IMR-90 (cell line): ENCODE results near the gene GPLD1. TPM values are rescaled to one million over a fixed set of nuclear protein-coding genes. Genes with fewer than 3 reads are reported as not detected.

ENCODE experiments used
- ATAC-seq: fragments of 200-7000 bp; cut with Tn5 transposase; 2 replicates; pipeline ENCODE4 v1.9.1; 2020; ENCODE audit warnings: low read depth, mild to moderate bottlenecking, moderate library complexity
- BruUV-seq: library from RNA; stranded (reverse); fragments of 400-500 nt; replicated peaks from 2 replicates; lab custom pipeline; 2021; lab: Mats Ljungman, UMichigan
- CTCF ChIA-PET: fragments of 300-600 bp; formaldehyde crosslinking; extraction: SDS; loops from one replicate; lab custom pipeline; 2021; ENCODE audit warnings: antibody characterized with exemption; lab: Yijun Ruan, JAX
- POLR2A ChIA-PET: fragments of 300-600 bp; sonication (Branson Sonifier 250); formaldehyde crosslinking; loops from one replicate; lab custom pipeline; 2022; ENCODE audit warnings: antibody characterized with exemption; ENCODE audit not compliant: unreplicated experiment; lab: Charles Lee
- DNase-seq: peaks from one replicate; pipeline ENCODE4 v3.0.0; 2013
- H2AFZ ChIP-seq: replicated peaks from 2 replicates; pipeline ENCODE3; 2013; ENCODE audit warnings: low read length, mild to moderate bottlenecking; ENCODE audit not compliant: poor library complexity
- H2AK5ac ChIP-seq: 2 replicates; pipeline ENCODE4 v1.6.1; 2013; ENCODE audit warnings: low read depth, low read length, inconsistent platforms
- H2AK9ac ChIP-seq: replicated peaks from 2 replicates; pipeline ENCODE3; 2013; ENCODE audit warnings: mild to moderate bottlenecking, low read depth, low read length, moderate library complexity; ENCODE audit not compliant: poor library complexity
- H2BK120ac ChIP-seq: 2 replicates; pipeline ENCODE4 v1.6.1; 2013; ENCODE audit warnings: low read depth, low read length, inconsistent platforms
- H2BK15ac ChIP-seq: 3 replicates; pipeline ENCODE4 v1.6.1; 2013; ENCODE audit warnings: low read depth, low read length, inconsistent platforms
- H2BK20ac ChIP-seq: 2 replicates; pipeline ENCODE4 v1.6.1; 2013; ENCODE audit warnings: low read depth, mild to moderate bottlenecking, inconsistent platforms, low read length, moderate library complexity
- H2BK5ac ChIP-seq: 2 replicates; pipeline ENCODE4 v1.6.1; 2013; ENCODE audit warnings: mild to moderate bottlenecking, low read depth, low read length, inconsistent platforms; ENCODE audit not compliant: poor library complexity, severe bottlenecking
- H3K14ac ChIP-seq: replicated peaks from 2 replicates; pipeline ENCODE4 v1.6.1; 2013; ENCODE audit warnings: low read depth, low read length, inconsistent platforms
- H3K18ac ChIP-seq: 2 replicates; pipeline ENCODE4 v1.6.1; 2013; ENCODE audit warnings: low read depth, low read length, control low read depth
- H3K23ac ChIP-seq: 2 replicates; pipeline ENCODE4 v1.6.1; 2013; ENCODE audit warnings: low read depth, low read length, inconsistent platforms
- H3K27ac ChIP-seq: 2 replicates; pipeline ENCODE4 v1.5.1; 2013; ENCODE audit warnings: mild to moderate bottlenecking, control low read depth, low read length; ENCODE audit not compliant: insufficient read depth
- H3K27me3 ChIP-seq: 2 replicates; pipeline ENCODE4 v1.6.1; 2013; ENCODE audit warnings: low read length; ENCODE audit not compliant: control insufficient read depth, insufficient read depth
- H3K36me3 ChIP-seq: 2 replicates; pipeline ENCODE4 v1.6.1; 2013; ENCODE audit warnings: low read length, mixed read lengths; ENCODE audit not compliant: control insufficient read depth, insufficient read depth
- H3K4ac ChIP-seq: 2 replicates; pipeline ENCODE4 v1.6.1; 2013; ENCODE audit warnings: low read depth, low read length, inconsistent platforms
- H3K4me1 ChIP-seq: 2 replicates; pipeline ENCODE4 v1.6.1; 2013; ENCODE audit warnings: low read length, mixed read lengths; ENCODE audit not compliant: control insufficient read depth, insufficient read depth
- H3K4me2 ChIP-seq: 2 replicates; pipeline ENCODE4 v1.6.1; 2013; ENCODE audit warnings: low read depth, mild to moderate bottlenecking, control low read depth, low read length, moderate library complexity
- H3K4me3 ChIP-seq: 2 replicates; pipeline ENCODE4 v1.5.1; 2013; ENCODE audit warnings: low read depth, mild to moderate bottlenecking, control low read depth, low read length, moderate library complexity; ENCODE audit not compliant: insufficient read depth
- H3K56ac ChIP-seq: 2 replicates; pipeline ENCODE4 v1.6.1; 2013; ENCODE audit warnings: low read length, inconsistent platforms; ENCODE audit not compliant: insufficient read depth; ENCODE audit errors: extremely low read depth
- H3K79me1 ChIP-seq, 2 experiments: 2 replicates each; pipeline ENCODE4 v1.6.1; 2013; ENCODE audit warnings: low read length in 2 of 2, inconsistent platforms in 1 of 2, low read depth in 1 of 2
- H3K9ac ChIP-seq: 2 replicates; pipeline ENCODE4 v1.6.1; 2013; ENCODE audit warnings: low read depth, low read length, control low read depth
- H3K9me1 ChIP-seq: 2 replicates; pipeline ENCODE4 v1.6.1; 2013; ENCODE audit warnings: low read length, inconsistent platforms; ENCODE audit not compliant: insufficient read depth
- H3K9me3 ChIP-seq: 2 replicates; pipeline ENCODE4 v1.6.1; 2013; ENCODE audit warnings: low read length; ENCODE audit not compliant: control insufficient read depth, insufficient read depth
- H4K20me1 ChIP-seq: 2 replicates; pipeline ENCODE4 v1.6.1; 2013; ENCODE audit warnings: low read length, inconsistent platforms; ENCODE audit not compliant: insufficient read depth
- H4K5ac ChIP-seq: 2 replicates; pipeline ENCODE4 v1.6.1; 2013; ENCODE audit warnings: mild to moderate bottlenecking, low read depth, low read length, control low read depth
- H4K8ac ChIP-seq, 2 experiments: 2 replicates each; pipeline ENCODE4 v1.6.1; 2013; ENCODE audit warnings: low read depth in 2 of 2, low read length in 2 of 2, control low read depth in 1 of 2, inconsistent platforms in 1 of 2
- H4K91ac ChIP-seq: 2 replicates; pipeline ENCODE4 v1.6.1; 2013; ENCODE audit warnings: low read depth, low read length, inconsistent platforms; ENCODE audit not compliant: insufficient read depth
- CHD1 ChIP-seq: IDR thresholded peaks from 2 replicates; pipeline ENCODE4 v1.6.1; 2012; ENCODE audit warnings: low read depth, low read length, improper control_type of control experiment
- MAFK ChIP-seq: IDR thresholded peaks from 2 replicates; pipeline ENCODE4 v1.6.1; 2012; ENCODE audit warnings: low read depth, low read length, improper control_type of control experiment
- NFE2L2 ChIP-seq: fragments of 150-350 bp; IDR thresholded peaks from 2 replicates; pipeline ENCODE4 v1.6.1; 2016; ENCODE audit warnings: low read depth, mild to moderate bottlenecking, low read length
- RFX5 ChIP-seq: IDR thresholded peaks from 2 replicates; pipeline ENCODE4 v1.8.0; 2012; ENCODE audit warnings: low read depth, mild to moderate bottlenecking, low read length, moderate library complexity
- WGBS, 2 experiments: methylation state at CpG; one replicate each; pipeline versions ENCODE4 v1.1.5 to v1.1.7; 2013; ENCODE audit warnings: missing lambda C conversion rate in 2 of 2; ENCODE audit not compliant: insufficient read length in 1 of 2; ENCODE audit errors: extremely low coverage in 2 of 2; 5-methylcytosine and 5-hydroxymethylcytosine counted together
- dilution Hi-C: fragments of 300-500 bp; cut with HindIII; formaldehyde crosslinking; loops from one replicate; pipeline ENCODE4 v1.14.3; 2018; ENCODE audit warnings: low sequenced_read_pairs; ENCODE audit not compliant: unreplicated experiment
- in situ Hi-C: fragments of 300-500 bp; cut with MboI; formaldehyde crosslinking; loops from 3 replicates; pipeline ENCODE4 v1.14.3; 2019; ENCODE audit warnings: low sequenced_read_pairs, inconsistent platforms, mixed read lengths
- intact Hi-C: fragments of 100-400 bp; cut with micrococcal nuclease; formaldehyde crosslinking; loops from 2 replicates; pipeline ENCODE4 v1.10.0; 2022
- polyA plus RNA-seq, 3 experiments: library from polyadenylated mRNA; depleted of rRNA; stranded (reverse); fragments of >200 nt; gene quantifications; 2 replicates each; pipeline ENCODE4 v1.2.3, GENCODE V29; 2012; ENCODE audit warnings: low replicate concordance in 1 of 3
- total RNA-seq: library from RNA; depleted of rRNA; stranded (reverse); fragments of >200 nt; gene quantifications from 2 replicates; pipeline ENCODE4 v1.2.3, GENCODE V29; 2012

The GPLD1 gene
- total and polyA plus RNA-seq, 2 of the 4 experiments (the other 2 are of a cell fraction), result 0.05 to 0.18 TPM

GRCh38 chr6:24448396-24448795 is 41.0 kb downstream of the GPLD1 start:
- no peak overlapping the region for H2BK20ac ChIP-seq
- H4K8ac ChIP-seq, result no peak overlapping the region
- no peaks in the 10 kb centered on the region for H3K79me1 ChIP-seq
- no peak overlapping the region for H2AK9ac ChIP-seq
- POLR2A ChIA-PET, result no interaction called here
- ATAC-seq, result no peak
- no peak for DNase-seq
- dilution Hi-C loops (no loop called here), intact Hi-C loops (no loop called here), in situ Hi-C loops (no loop called here)
- H3K18ac ChIP-seq, result no peak overlapping the region
- H3K9me1 ChIP-seq, result no peaks in the 10 kb centered on the region
- WGBS, 2 experiments, result 38% methylated on average over 1 of the region's 4 CpGs; no CpG with 5 or more reads in 1 of the 2 experiments
- no TSS peak for BruUV-seq
- peaks cover 3% of the 10 kb centered on the region for H3K27me3 ChIP-seq
- H3K4me2 ChIP-seq, result no peak overlapping the region
- CTCF ChIA-PET, result no interaction called here
- no peak overlapping the region for H4K5ac ChIP-seq
- no peak overlapping the region for H2AFZ ChIP-seq
- no peak overlapping the region for H2BK5ac ChIP-seq
- H3K4me3 ChIP-seq, result no peak overlapping the region
- H3K56ac ChIP-seq, result no peak overlapping the region
- no peak overlapping the region for H4K91ac ChIP-seq
- H3K23ac ChIP-seq, result no peak overlapping the region
- H3K36me3 ChIP-seq, result no peaks in the 10 kb centered on the region
- no peaks in the 10 kb centered on the region for H4K20me1 ChIP-seq
- TF ChIP-seq NFE2L2, result no peak
- TF ChIP-seq CHD1, result no peak
- no peak for TF ChIP-seq MAFK
- TF ChIP-seq RFX5, result no peak
- no peaks in the 10 kb centered on the region for H3K9me3 ChIP-seq
- H3K4me1 ChIP-seq, result no peaks in the 10 kb centered on the region
- H3K9ac ChIP-seq, result no peak overlapping the region
- no peak overlapping the region for H2BK15ac ChIP-seq
- no peak overlapping the region for H3K4ac ChIP-seq
- H2AK5ac ChIP-seq, result no peak overlapping the region
- no peak overlapping the region for H2BK120ac ChIP-seq
- H3K27ac ChIP-seq, result no peak overlapping the region
- H3K14ac ChIP-seq, result no peak overlapping the region
